Neural cell (in vitro differentiated cells): ENCODE data around the gene ORM1. TPM values are rescaled to one million over a fixed set of nuclear protein-coding genes. Genes with fewer than 3 reads are reported as not detected.

Source experiments
- H2AFZ ChIP-seq: fragments of 200-600, 300-800 bp; sonication (generic), shearing (Covaris generic); 2 replicates; pipeline ENCODE4 v1.6.0; 2014; ENCODE audit warnings: low read depth, mild to moderate bottlenecking, antibody characterized with exemption, low read length, moderate library complexity
- H3F3A ChIP-seq: fragments of 200-600 bp; shearing (Covaris generic); 2 replicates; pipeline ENCODE4 v1.6.1; 2016; ENCODE audit warnings: mild to moderate bottlenecking, moderate library complexity, mixed read lengths, antibody characterized with exemption, low read length; ENCODE audit not compliant: insufficient read depth, poor library complexity, severe bottlenecking
- H3K27ac ChIP-seq: fragments of 200-600, 300-800 bp; sonication (generic), shearing (Covaris generic); 2 replicates; pipeline ENCODE4 v1.5.1; 2014; ENCODE audit warnings: mild to moderate bottlenecking, low read length, moderate library complexity
- H3K27me3 ChIP-seq: fragments of 300-800, 200-600 bp; sonication (generic), shearing (Covaris generic); 2 replicates; pipeline ENCODE4 v1.6.0; 2014; ENCODE audit warnings: mild to moderate bottlenecking, low read depth, low read length, moderate library complexity; ENCODE audit not compliant: insufficient read depth
- H3K36me3 ChIP-seq: fragments of 300-800, 200-600 bp; sonication (generic), shearing (Covaris generic); 2 replicates; pipeline ENCODE4 v1.5.1; 2014; ENCODE audit warnings: mild to moderate bottlenecking, antibody characterized with exemption, low read length, moderate library complexity; ENCODE audit not compliant: insufficient read depth
- H3K4me2 ChIP-seq: fragments of 300-800, 200-600 bp; sonication (generic), shearing (Covaris generic); 2 replicates; pipeline ENCODE4 v1.6.0; 2014; ENCODE audit warnings: mild to moderate bottlenecking, low read length
- H3K4me3 ChIP-seq: fragments of 300-800, 200-600 bp; sonication (generic), shearing (Covaris generic); 2 replicates; pipeline ENCODE4 v1.5.1; 2014; ENCODE audit warnings: mild to moderate bottlenecking, low read length, moderate library complexity
- H3K79me2 ChIP-seq: fragments of 200-600 bp; shearing (Covaris generic); replicated peaks from 2 replicates; pipeline ENCODE4 v1.6.0; 2014; ENCODE audit warnings: mild to moderate bottlenecking, low read length, moderate library complexity; ENCODE audit not compliant: insufficient read depth
- H3K9ac ChIP-seq: fragments of 300-800, 200-600 bp; sonication (generic), shearing (Covaris generic); 2 replicates; pipeline ENCODE4 v1.6.1; 2016; ENCODE audit warnings: mild to moderate bottlenecking, low read length, mixed read lengths
- H3K9me2 ChIP-seq: fragments of 200-600 bp; shearing (Covaris generic); 2 replicates; pipeline ENCODE4 v1.6.1; 2016; ENCODE audit warnings: mild to moderate bottlenecking, low read length, mixed read lengths; ENCODE audit not compliant: insufficient read depth
- H3K9me3 ChIP-seq: fragments of 200-600, 300-800 bp; sonication (generic), shearing (Covaris generic); 2 replicates; pipeline ENCODE4 v1.6.1; 2016; ENCODE audit warnings: mild to moderate bottlenecking, mixed run types, low read length, moderate library complexity, mixed read lengths
- H4K20me1 ChIP-seq: fragments of 200-600 bp; shearing (Covaris generic); 2 replicates; pipeline ENCODE4 v1.6.1; 2016; ENCODE audit warnings: mild to moderate bottlenecking, mixed run types; ENCODE audit not compliant: insufficient read depth
- EP300 ChIP-seq: fragments of 450-650 bp; conservative IDR thresholded peaks from 2 replicates; pipeline ENCODE4 v1.6.1; 2014; ENCODE audit warnings: antibody characterized with exemption, mild to moderate bottlenecking, moderate library complexity; ENCODE audit not compliant: poor library complexity, severe bottlenecking
- EZH2 ChIP-seq: fragments of 200-600, 300-800 bp; shearing (Covaris generic), sonication (generic); IDR thresholded peaks from 2 replicates; pipeline ENCODE4 v1.6.1; 2014; ENCODE audit warnings: antibody characterized with exemption, low read length, borderline replicate concordance, mild to moderate bottlenecking; ENCODE audit not compliant: insufficient read depth, poor library complexity, severe bottlenecking
- MXI1 ChIP-seq: fragments of 450-650 bp; conservative IDR thresholded peaks from 2 replicates; pipeline ENCODE4 v1.6.1; 2014; ENCODE audit warnings: antibody characterized with exemption, mild to moderate bottlenecking; ENCODE audit not compliant: poor library complexity, severe bottlenecking
- POLR2AphosphoS5 ChIP-seq: IDR thresholded peaks from 2 replicates; pipeline ENCODE4 v1.6.1; 2012
- RAD21 ChIP-seq: fragments of 450-650 bp; conservative IDR thresholded peaks from 2 replicates; pipeline ENCODE4 v1.6.1; 2014; ENCODE audit warnings: antibody characterized with exemption, mild to moderate bottlenecking, moderate library complexity
- SMC3 ChIP-seq: fragments of 450-650 bp; conservative IDR thresholded peaks from 2 replicates; pipeline ENCODE4 v1.6.1; 2014; ENCODE audit warnings: antibody characterized with exemption, mild to moderate bottlenecking, moderate library complexity; ENCODE audit not compliant: poor library complexity
- TAF1 ChIP-seq: IDR thresholded peaks from 2 replicates; pipeline ENCODE4 v1.6.1; 2012; ENCODE audit warnings: low read depth
- polyA plus RNA-seq: library from polyadenylated mRNA; depleted of rRNA; stranded (reverse); fragments of >200 nt; gene quantifications from 2 replicates; pipeline ENCODE4 v1.2.3, GENCODE V29; 2014
- TF ChIP-seq, protein P1 (sequence below): fragments of 450-650 bp; IDR thresholded peaks from 2 replicates; pipeline ENCODE4 v1.5.1; 2014; ENCODE audit warnings: antibody characterized with exemption, mild to moderate bottlenecking, moderate library complexity; ENCODE audit not compliant: poor library complexity, severe bottlenecking
- TF ChIP-seq, protein P2 (sequence below): IDR thresholded peaks from 2 replicates; pipeline ENCODE4 v1.6.1; 2012; ENCODE audit warnings: borderline replicate concordance

Gene ORM1
- polyA plus RNA-seq, 1 donor from 2014 or later, result not detected

- no peak overlapping the region for H3K9ac ChIP-seq
- no peaks in the 10 kb centered on the region for H3K27me3 ChIP-seq
- TF ChIP-seq, protein P1, sequence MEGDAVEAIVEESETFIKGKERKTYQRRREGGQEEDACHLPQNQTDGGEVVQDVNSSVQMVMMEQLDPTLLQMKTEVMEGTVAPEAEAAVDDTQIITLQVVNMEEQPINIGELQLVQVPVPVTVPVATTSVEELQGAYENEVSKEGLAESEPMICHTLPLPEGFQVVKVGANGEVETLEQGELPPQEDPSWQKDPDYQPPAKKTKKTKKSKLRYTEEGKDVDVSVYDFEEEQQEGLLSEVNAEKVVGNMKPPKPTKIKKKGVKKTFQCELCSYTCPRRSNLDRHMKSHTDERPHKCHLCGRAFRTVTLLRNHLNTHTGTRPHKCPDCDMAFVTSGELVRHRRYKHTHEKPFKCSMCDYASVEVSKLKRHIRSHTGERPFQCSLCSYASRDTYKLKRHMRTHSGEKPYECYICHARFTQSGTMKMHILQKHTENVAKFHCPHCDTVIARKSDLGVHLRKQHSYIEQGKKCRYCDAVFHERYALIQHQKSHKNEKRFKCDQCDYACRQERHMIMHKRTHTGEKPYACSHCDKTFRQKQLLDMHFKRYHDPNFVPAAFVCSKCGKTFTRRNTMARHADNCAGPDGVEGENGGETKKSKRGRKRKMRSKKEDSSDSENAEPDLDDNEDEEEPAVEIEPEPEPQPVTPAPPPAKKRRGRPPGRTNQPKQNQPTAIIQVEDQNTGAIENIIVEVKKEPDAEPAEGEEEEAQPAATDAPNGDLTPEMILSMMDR, result no peak
- no peak for TF ChIP-seq EZH2
- TF ChIP-seq SMC3, result no peak
- TF ChIP-seq TAF1, result no peak
- TF ChIP-seq, protein P2, sequence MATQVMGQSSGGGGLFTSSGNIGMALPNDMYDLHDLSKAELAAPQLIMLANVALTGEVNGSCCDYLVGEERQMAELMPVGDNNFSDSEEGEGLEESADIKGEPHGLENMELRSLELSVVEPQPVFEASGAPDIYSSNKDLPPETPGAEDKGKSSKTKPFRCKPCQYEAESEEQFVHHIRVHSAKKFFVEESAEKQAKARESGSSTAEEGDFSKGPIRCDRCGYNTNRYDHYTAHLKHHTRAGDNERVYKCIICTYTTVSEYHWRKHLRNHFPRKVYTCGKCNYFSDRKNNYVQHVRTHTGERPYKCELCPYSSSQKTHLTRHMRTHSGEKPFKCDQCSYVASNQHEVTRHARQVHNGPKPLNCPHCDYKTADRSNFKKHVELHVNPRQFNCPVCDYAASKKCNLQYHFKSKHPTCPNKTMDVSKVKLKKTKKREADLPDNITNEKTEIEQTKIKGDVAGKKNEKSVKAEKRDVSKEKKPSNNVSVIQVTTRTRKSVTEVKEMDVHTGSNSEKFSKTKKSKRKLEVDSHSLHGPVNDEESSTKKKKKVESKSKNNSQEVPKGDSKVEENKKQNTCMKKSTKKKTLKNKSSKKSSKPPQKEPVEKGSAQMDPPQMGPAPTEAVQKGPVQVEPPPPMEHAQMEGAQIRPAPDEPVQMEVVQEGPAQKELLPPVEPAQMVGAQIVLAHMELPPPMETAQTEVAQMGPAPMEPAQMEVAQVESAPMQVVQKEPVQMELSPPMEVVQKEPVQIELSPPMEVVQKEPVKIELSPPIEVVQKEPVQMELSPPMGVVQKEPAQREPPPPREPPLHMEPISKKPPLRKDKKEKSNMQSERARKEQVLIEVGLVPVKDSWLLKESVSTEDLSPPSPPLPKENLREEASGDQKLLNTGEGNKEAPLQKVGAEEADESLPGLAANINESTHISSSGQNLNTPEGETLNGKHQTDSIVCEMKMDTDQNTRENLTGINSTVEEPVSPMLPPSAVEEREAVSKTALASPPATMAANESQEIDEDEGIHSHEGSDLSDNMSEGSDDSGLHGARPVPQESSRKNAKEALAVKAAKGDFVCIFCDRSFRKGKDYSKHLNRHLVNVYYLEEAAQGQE, result no peak
- no peak for TF ChIP-seq EP300
- TF ChIP-seq RAD21, result no peak
- no peak for TF ChIP-seq POLR2AphosphoS5
- TF ChIP-seq MXI1, result no peak
- no peak overlapping the region for H3K27ac ChIP-seq
- no peaks in the 10 kb centered on the region for H3F3A ChIP-seq
- no peaks in the 10 kb centered on the region for H3K36me3 ChIP-seq
- H3K9me3 ChIP-seq, result no peaks in the 10 kb centered on the region
- no peaks in the 10 kb centered on the region for H3K79me2 ChIP-seq
- H2AFZ ChIP-seq, result no peak overlapping the region
- H4K20me1 ChIP-seq, result no peaks in the 10 kb centered on the region
- no peaks in the 10 kb centered on the region for H3K9me2 ChIP-seq
- H3K4me2 ChIP-seq, result no peak overlapping the region
- H3K4me3 ChIP-seq, result no peak overlapping the region
These were observed 47.5 kb downstream of the ORM1 start for GRCh38 chr9:114370251-114370967.

DNA sequence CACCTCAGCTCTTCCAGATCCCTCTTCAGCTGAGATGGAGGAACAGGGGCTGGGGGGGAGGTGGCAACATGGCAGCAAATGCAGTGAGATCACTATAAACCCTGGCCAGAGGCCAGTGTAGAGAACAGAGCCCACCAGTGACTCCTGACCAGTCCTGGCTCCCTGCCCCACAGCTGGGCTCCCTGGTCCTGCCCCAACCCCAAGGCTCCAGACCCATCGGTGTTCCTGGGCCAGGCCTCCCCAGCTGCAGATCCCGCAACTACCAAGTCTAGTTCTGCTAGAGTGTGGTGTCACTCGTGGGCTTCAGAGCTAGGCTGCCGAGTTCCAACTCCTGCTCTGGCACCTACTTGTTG, 48.0 kb downstream of the ORM1 start:
- H3K9me2 ChIP-seq, result no peaks in the 10 kb centered on the region
- no peaks in the 10 kb centered on the region for H4K20me1 ChIP-seq
- no peak overlapping the region for H3K27ac ChIP-seq
- no peaks in the 10 kb centered on the region for H3K79me2 ChIP-seq
- no peak overlapping the region for H2AFZ ChIP-seq
- no peak overlapping the region for H3K4me3 ChIP-seq
- H3K27me3 ChIP-seq, result no peaks in the 10 kb centered on the region
- H3K36me3 ChIP-seq, result no peaks in the 10 kb centered on the region
- no peak overlapping the region for H3K4me2 ChIP-seq
- no peaks in the 10 kb centered on the region for H3K9me3 ChIP-seq
- no peak for TF ChIP-seq MXI1
- TF ChIP-seq, protein P2, result no peak
- no peak for TF ChIP-seq RAD21
- TF ChIP-seq SMC3, result no peak
- no peak for TF ChIP-seq EP300
- no peak for TF ChIP-seq EZH2
- no peak for TF ChIP-seq TAF1
- TF ChIP-seq POLR2AphosphoS5, result no peak
- TF ChIP-seq, protein P1, result no peak
- no peaks in the 10 kb centered on the region for H3F3A ChIP-seq
- no peak overlapping the region for H3K9ac ChIP-seq
